Ovary (tissue), 10 donors: ENCODE data around the gene MAPK13. TPM values are rescaled to one million over a fixed set of nuclear protein-coding genes. Genes with fewer than 3 reads are reported as not detected.
"Not testable (repeated sequence)": the region's sequence is repeated elsewhere in the genome, so short reads cannot be mapped to it uniquely, and the experiment has no call there.

Source experiments
- DNase-seq, 5 donors: peaks; one replicate each; pipeline ENCODE4 v3.0.0-alpha.2; 2019 to 2020
- H3K27ac ChIP-seq, 2 donors: fragments of 200-600 bp; one replicate each; pipeline versions ENCODE4 v1.5.1 to v1.8.0; 2019 to 2022
- H3K27me3 ChIP-seq: fragments of 200-600 bp; one replicate; pipeline ENCODE4 v1.8.0; 2022
- H3K36me3 ChIP-seq: fragments of 200-600 bp; sonication (generic); one replicate; pipeline ENCODE4 v1.5.1; 2019
- H3K4me1 ChIP-seq: one replicate; pipeline ENCODE4 v1.8.1; 2013; ENCODE audit warnings: mild to moderate bottlenecking, moderate library complexity; ENCODE audit not compliant: insufficient read depth
- H3K4me3 ChIP-seq: fragments of 200-600 bp; sonication (generic); one replicate; pipeline ENCODE4 v1.5.1; 2017
- H3K9me3 ChIP-seq, 2 donors: fragments of 200-600 bp in 1 of 2; sonication (generic) in 1 of 2; one replicate each; pipeline versions ENCODE4 v1.5.1 to v1.8.1; 2013 to 2019; ENCODE audit warnings: mild to moderate bottlenecking in 1 of 2, moderate library complexity in 1 of 2
- CTCF ChIP-seq, 3 donors: fragments of 450-650 bp in 2 of 3; fragments of 200-600 bp in 1 of 3; IDR thresholded peaks; one replicate each; pipeline versions ENCODE4 v1.5.1 to v1.8.0; 2016 to 2022; ENCODE audit warnings: antibody characterized with exemption in 3 of 3, mild to moderate bottlenecking in 1 of 3
- EP300 ChIP-seq: sonication (generic); formaldehyde crosslinking; IDR thresholded peaks from one replicate; pipeline ENCODE4 v1.6.1; 2017; ENCODE audit warnings: antibody characterized with exemption
- POLR2A ChIP-seq: fragments of 450-650 bp; IDR thresholded peaks from one replicate; pipeline ENCODE4 v1.6.1; 2017; ENCODE audit warnings: antibody characterized with exemption, mild to moderate bottlenecking, moderate library complexity
- WGBS, 3 donors: extraction: QIAGEN DNeasy Blood & Tissue Kit in 1 of 3; methylation state at CpG; one replicate each; pipeline versions ENCODE4 v1.1.5 to v1.1.7; 2013 to 2017; 5-methylcytosine and 5-hydroxymethylcytosine counted together
- intact Hi-C, 4 donors: fragments of 100-400 bp; cut with DNase I; formaldehyde crosslinking; loops; one replicate each; pipeline versions ENCODE4 v1.11.0 to v1.15.1; 2022 to 2023
- long read RNA-seq, 3 donors: library from polyadenylated mRNA in 2 of 3; unstranded in 2 of 3; transcript quantifications; one replicate each; pipeline ENCODE4 v2.0.0 and lab custom pipeline, GENCODE V29; 2021 to 2026
- polyA plus RNA-seq, 2 donors: library from polyadenylated mRNA; stranded (reverse); fragments of 200-250 nt in 1 of 2; fragments of 350-450 nt in 1 of 2; fragmentation: Illumina TruSeq in 1 of 2; extraction: RNeasy Lipid Tissue Mini Kit (QIAGEN cat#74804) in 1 of 2; gene quantifications; one replicate each; pipeline ENCODE4 v1.2.3, GENCODE V29; 2013 to 2014
- total RNA-seq, 7 donors: library from RNA; depleted of rRNA in 2 of 7; stranded (reverse); fragments of >200 nt in 2 of 7; fragmentation: NEBNext Ultra II Directional in 3 of 7; extraction: Animal tissue kit (Norgen Biotek cat#: 25700) in 3 of 7; gene quantifications; one replicate each; pipeline versions ENCODE4 v1.1.0 to v1.2.4, GENCODE V29; 2016 to 2023
- donor health status: DM: no; HTN: no; CAD: no; lungs with moderate emphysema.
- donor health status: DM: no; HTN: no; CAD: no.
- donor health status: Bipolar disorder and iron deficiency.
- donor health status: DM: yes; HTN: yes; CAD: no.
- donor health status: DM: no; HTN: no; CAD: no.
- donor health status: DM: yes; HTN: yes; CAD: no.

Gene MAPK13
- 10 to 100 TPM in 1 of 7 donors, 1 to 10 TPM in 6; 3.3 to 15.6 (median 6.2) TPM for total RNA-seq
- polyA plus RNA-seq, result 1 to 10 TPM; 3.4 to 8.0 TPM
- long read RNA-seq, donor 1, partial matches to known transcripts, result 0 of 5 reads
- long read RNA-seq, donor 1, other reads (novel, unspliced or antisense), result 1 of 5 reads
- long read RNA-seq, donor 2, transcript MAPK13-201 (12 exons, 2,052 nt), result major isoform, 5 of 5 reads
- long read RNA-seq, donor 2, partial matches to known transcripts, result 0 of 5 reads
- long read RNA-seq, donor 2, other reads (novel, unspliced or antisense), result 0 of 5 reads
- long read RNA-seq, donor 3, transcript MAPK13-201 (12 exons, 2,052 nt), result major isoform, 11 of 15 reads
- long read RNA-seq, donor 3, partial matches to known transcripts, result 1 of 15 reads
- long read RNA-seq, donor 3, other reads (novel, unspliced or antisense), result 3 of 15 reads

GRCh38 chr6:36129941-36130666 is at the start of gene MAPK13:
TSS of gene MAPK13 (plus strand) at chr6:36130513. CDS start at chr6:36130583, 70 bp downstream.
- TF ChIP-seq POLR2A (no peak), CTCF (IDR thresholded peaks at IDR 0.05) (no peak), EP300 (no peak)
- intact Hi-C loops, result loop anchor here in 2 of 4 donors (5.0 to 10.0 kb wide), 2 partner anchors 65 to 227 kb away; partner anchors contain the start of gene BRPF3 (in 1 of the 2)

GRCh38 chr6:36082318-36082717 is 48.0 kb upstream of the MAPK13 start:
- 95 to 97% (median 96%) methylated on average over 1 of the region's 1 CpG for WGBS, 3 donors
- Histone ChIP-seq H3K4me3 (no peak overlapping the region), H3K27me3 (no peaks in the 10 kb centered on the region), H3K27ac (no peak overlapping the region), H3K9me3 (no peaks in the 10 kb centered on the region), H3K4me1 (no peaks in the 10 kb centered on the region), H3K36me3 (no peaks in the 10 kb centered on the region)
- no peak for TF ChIP-seq EP300
- no peak for TF ChIP-seq POLR2A
- TF ChIP-seq CTCF (IDR thresholded peaks at IDR 0.05), result no peak
- intact Hi-C loops, result no loop called here
- DNase-seq, result no peak

More at GRCh38 chr6:36129941-36130666, at the start of gene MAPK13:
- Histone ChIP-seq H3K36me3 (no peaks in the 10 kb centered on the region), H3K4me1 (peaks cover 14% of the 10 kb centered on the region), H3K27me3 (no peaks in the 10 kb centered on the region), H3K9me3 (no peaks in the 10 kb centered on the region), H3K4me3 (peak within 1 kb of the TSS; percentile 37), H3K27ac (peak within 1 kb of the TSS in 1 of 2 donors; percentile 20)
- WGBS, 3 donors, result 2 to 7% (median 6%) methylated on average over 26 to 59 of the region's 59 CpGs
- DNase-seq, result peak in 1 of 5 donors; percentile 40

- WGBS, 3 donors, result 76 to 98% (median 80%) methylated on average over 3 of the region's 3 CpGs
- no peaks in the 10 kb centered on the region for H3K9me3 ChIP-seq
- no peak overlapping the region for H3K27ac ChIP-seq
- no peaks in the 10 kb centered on the region for H3K27me3 ChIP-seq
- H3K36me3 ChIP-seq, result no peaks in the 10 kb centered on the region
- no peak for DNase-seq
- H3K4me1 ChIP-seq, result no peaks in the 10 kb centered on the region
- H3K4me3 ChIP-seq, result no peak overlapping the region
- TF ChIP-seq POLR2A (no peak), CTCF (IDR thresholded peaks at IDR 0.05) (no peak), EP300 (no peak)
- intact Hi-C loops, result no loop called here
These were observed 46.9 kb upstream of the MAPK13 start for GRCh38 chr6:36083446-36083845.

- DNase-seq, H3K4me3 ChIP-seq, intact Hi-C loops, H3K9me3 ChIP-seq, H3K27ac ChIP-seq, H3K27me3 ChIP-seq, H3K36me3 ChIP-seq, H3K4me1 ChIP-seq: not testable (repeated sequence)
- 94 to 97% (median 96%) methylated on average over 5 of the region's 5 CpGs for WGBS, 3 donors
These were observed 42.1 kb upstream of the MAPK13 start for GRCh38 chr6:36088204-36088603.
